HS-27A (cell line): ENCODE measurements around the gene B3GALT5.
A peak's percentile ranks its signal among the peaks of the same experiment; 100 is the strongest.

Experiments
- DNase-seq: peaks from one replicate; pipeline ENCODE4 v3.0.0-alpha.2; 2012; ENCODE audit warnings: low read depth, missing footprints

The B3GALT5 gene

GRCh38 chr21:39700318-39700717 is 87.6 kb downstream of the B3GALT5 start:
- no peak for DNase-seq

GRCh38 chr21:39703578-39703977 is 90.8 kb downstream of the B3GALT5 start:
- no peak for DNase-seq

DNA sequence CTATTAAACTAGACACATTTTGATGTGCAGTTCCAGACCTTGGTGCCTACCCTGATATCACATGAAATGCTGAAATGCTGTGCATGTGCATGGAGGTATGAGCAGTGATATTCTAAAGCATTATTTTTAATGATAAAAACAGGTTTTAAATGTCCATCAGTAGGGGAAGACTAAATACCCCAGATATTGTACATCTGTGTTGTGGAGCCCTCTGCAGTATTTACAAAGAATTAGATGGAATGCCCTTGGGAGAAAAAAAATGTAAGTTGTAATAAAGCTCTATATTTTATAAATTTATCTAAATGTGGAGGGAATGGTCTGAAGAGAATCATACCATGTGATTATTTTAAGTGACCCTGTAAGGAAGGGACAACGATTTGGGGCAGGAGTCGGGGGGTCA is 93.1 kb downstream of the B3GALT5 start:
- no peak for DNase-seq

- DNase-seq = no peak
Observed at GRCh38 chr21:39707316-39707715, 94.6 kb downstream of the B3GALT5 start.

DNA sequence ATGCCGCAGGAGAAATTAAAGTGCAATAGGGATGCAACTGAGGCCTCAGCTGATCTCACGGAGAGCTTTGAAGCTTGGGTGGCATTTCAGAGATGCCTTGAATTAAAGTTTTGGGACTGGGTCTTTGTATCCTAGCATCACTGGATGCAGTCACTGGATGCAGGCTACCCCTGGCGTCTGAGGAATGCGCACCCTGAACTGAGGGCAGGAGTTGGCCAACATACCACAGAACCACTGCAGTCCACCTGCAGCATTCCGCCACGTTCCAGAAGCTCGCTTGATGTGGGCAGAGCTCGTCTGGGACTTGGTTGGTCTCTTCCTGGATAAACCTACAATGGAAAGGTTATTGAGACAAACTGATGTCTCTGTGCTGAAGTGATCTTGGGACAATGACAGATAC is 98.1 kb downstream of the B3GALT5 start:
- DNase-seq = no peak

DNA sequence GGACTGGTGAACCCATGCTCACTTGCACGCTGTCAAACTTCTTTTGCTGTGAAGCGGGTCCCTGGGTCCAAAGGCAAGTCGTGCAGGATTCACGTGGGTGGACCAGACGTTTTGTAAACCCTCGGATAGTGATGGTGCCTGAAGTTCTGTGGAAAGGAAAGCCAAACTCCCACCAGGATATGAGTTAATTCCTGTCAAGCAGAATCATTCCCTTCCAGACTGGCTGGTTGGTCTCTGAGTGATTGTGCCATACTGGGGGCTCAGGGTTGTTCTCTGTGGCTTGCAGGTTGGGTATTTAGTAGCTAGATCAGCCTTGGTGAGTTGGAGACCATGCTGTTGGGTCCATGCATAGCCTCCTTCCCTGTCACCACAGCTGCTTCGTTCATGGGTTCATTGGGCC is 99.5 kb downstream of the B3GALT5 start:
- DNase-seq = no peak

DNA sequence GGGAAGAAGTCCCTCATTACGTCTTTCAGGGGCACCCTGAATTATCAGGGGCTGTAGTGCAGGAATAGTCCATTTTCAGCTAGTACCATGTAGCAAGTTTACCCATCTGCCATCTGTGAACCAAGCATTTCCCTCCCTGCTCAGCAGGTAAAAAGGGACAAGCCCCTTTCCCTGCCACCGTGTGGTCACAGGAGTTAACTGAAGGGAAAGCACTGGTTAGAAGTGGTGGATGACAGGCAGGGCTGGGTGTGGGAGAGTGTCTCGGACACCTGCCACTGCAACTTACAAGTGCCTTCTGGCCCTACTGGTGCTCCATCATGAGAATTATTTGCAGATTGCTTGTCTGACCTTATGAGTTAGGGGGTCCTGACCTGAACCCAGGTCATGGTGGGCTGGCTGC is 100.2 kb downstream of the B3GALT5 start:
- DNase-seq = no peak

DNA sequence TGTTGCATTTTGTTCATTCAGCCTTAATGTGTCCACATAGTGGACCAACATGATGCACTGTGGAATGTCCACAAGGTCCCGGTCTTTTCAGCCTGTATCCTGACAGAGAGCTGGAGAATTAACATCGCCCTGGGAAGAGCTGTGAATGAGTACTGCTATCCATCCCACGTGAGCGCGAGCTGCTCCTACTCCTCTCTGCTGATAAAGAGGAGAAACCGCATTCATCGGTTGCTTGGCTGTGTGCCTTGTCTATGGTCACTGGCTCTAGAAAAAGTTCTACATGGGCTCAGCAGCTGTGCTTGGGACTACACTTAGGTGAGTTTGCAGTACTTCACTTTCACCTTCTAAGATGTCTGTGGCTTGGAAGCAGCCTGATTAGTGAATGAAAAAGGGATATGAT is 101.2 kb downstream of the B3GALT5 start:
- no peak for DNase-seq

- DNase-seq = no peak
Observed at GRCh38 chr21:39714331-39714730, 101.6 kb downstream of the B3GALT5 start.

- DNase-seq = peak; percentile 9
Observed at GRCh38 chr21:39715804-39716397, 103.2 kb downstream of the B3GALT5 start.

GRCh38 chr21:39720126-39720778 is 107.5 kb downstream of the B3GALT5 start:
- no peak for DNase-seq

DNA sequence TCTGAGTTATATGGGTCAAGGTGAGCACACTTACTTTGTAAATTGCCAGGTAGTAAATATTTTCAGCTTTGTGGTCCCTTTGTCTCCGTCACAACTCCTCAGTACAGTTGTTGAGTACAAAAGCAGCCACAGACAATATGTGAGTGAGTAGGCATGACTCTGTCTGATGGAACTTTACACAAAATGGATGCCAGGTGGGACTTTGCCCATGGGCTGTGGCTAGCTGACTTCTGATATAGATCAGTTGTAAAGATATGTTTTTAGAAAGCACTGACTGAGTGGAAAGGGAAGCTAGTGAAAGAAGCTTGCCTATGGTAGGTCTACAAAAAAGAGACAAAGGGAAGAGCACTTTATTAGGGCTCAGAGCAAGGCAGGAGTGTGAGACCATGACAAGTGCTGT is 109.1 kb downstream of the B3GALT5 start:
- no peak for DNase-seq
